ENCODE measurements around the gene HDAC7. TPM values are rescaled to one million over a fixed set of nuclear protein-coding genes. Genes with fewer than 3 reads are reported as not detected.
A peak's percentile ranks its signal among the peaks of the same experiment; 100 is the strongest.

HDAC7 gene
- total RNA-seq, 4 donors from 2014 or later = 55.9 to 96.5 (median 59.4) TPM

DNA sequence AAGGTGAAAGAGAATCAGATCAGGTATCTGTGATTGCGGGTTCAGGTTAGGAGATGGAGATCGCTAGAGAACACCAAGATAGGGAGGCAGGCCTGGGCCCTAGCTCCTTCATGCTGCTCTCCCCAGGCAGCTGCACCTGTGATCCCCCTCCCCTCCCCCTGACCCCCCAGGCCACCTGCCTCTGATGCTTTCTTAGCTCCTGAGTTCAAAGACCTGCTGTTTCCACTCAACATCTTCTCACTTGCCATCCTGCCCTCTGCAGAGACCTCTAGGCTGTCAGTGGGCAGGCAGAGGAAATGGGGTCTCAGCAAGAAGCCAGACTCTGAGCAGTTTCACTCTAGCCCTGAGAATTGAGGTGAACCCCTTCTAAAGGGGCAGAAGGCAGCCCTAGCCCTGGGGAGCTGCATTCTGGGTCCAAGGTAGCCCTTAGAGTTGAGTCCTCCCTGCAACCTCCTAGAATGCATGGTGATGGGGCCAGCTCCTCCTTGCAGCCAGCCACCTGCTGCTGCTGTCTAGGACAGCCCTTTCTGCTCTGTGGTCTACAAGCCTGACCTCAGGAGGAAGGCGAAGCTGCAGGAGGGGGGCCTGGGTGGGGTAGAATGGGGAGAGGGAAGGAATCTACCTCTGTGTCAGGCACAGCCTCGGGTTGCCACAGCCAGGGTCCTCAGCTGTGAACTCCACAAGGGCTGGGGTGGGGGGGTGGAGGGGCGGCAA, 53.0 kb downstream of the HDAC7 start:
- TF ChIP-seq POLR2AphosphoS5 (IDR thresholded peaks at IDR 0.05) (no peak), POLR2A (IDR thresholded peaks at IDR 0.05) (no peak), EP300 (IDR thresholded peaks at IDR 0.05) (no peak), CTCF (IDR thresholded peaks at IDR 0.05) (no peak)
- Histone ChIP-seq H3K27ac (no peak overlapping the region), H3K9me3 (no peaks in the 10 kb centered on the region), H3K4me3 (no peak overlapping the region), H3K27me3 (peaks cover 10% of the 10 kb centered on the region), H3K36me3 (no peaks in the 10 kb centered on the region), H3K4me1 (peaks cover 0 to 11% (median 0%) of the 10 kb centered on the region in 3 donors)
- 74 to 84% methylated on average over 2 of the region's 5 CpGs for WGBS, 2 donors (ENCODE audit: low coverage in 1 of 2)
- no peak for ATAC-seq

GRCh38 chr12:47763481-47764346, 56.0 kb downstream of the HDAC7 start:
- no peak for ATAC-seq
- H3K9me3 ChIP-seq = no peaks in the 10 kb centered on the region
- TF ChIP-seq EP300 (IDR thresholded peaks at IDR 0.05) (no peak), CTCF (IDR thresholded peaks at IDR 0.05) (no peak), POLR2A (IDR thresholded peaks at IDR 0.05) (no peak), POLR2AphosphoS5 (IDR thresholded peaks at IDR 0.05) (no peak)
- H3K27me3 ChIP-seq = peaks cover 10% of the 10 kb centered on the region
- peaks cover 0 to 11% (median 0%) of the 10 kb centered on the region in 3 donors for H3K4me1 ChIP-seq
- H3K4me3 ChIP-seq = no peak overlapping the region
- no peak overlapping the region for H3K27ac ChIP-seq
- no peaks in the 10 kb centered on the region for H3K36me3 ChIP-seq
- 76 to 98% methylated on average over 5 to 6 of the region's 8 CpGs for WGBS, 2 donors (ENCODE audit: low coverage in 1 of 2)

GRCh38 chr12:47762850-47763465, 56.7 kb downstream of the HDAC7 start:
- no peaks in the 10 kb centered on the region for H3K36me3 ChIP-seq
- H3K9me3 ChIP-seq = no peaks in the 10 kb centered on the region
- no peak overlapping the region for H3K4me3 ChIP-seq
- TF ChIP-seq POLR2A (IDR thresholded peaks at IDR 0.05) = no peak
- no peak for TF ChIP-seq CTCF (IDR thresholded peaks at IDR 0.05)
- TF ChIP-seq EP300 (IDR thresholded peaks at IDR 0.05) = no peak
- no peak for TF ChIP-seq POLR2AphosphoS5 (IDR thresholded peaks at IDR 0.05)
- peaks cover 0 to 19% (median 7%) of the 10 kb centered on the region in 3 donors for H3K4me1 ChIP-seq
- WGBS, 2 donors (ENCODE audit: low coverage in 1 of 2) = 72 to 80% methylated on average over 1 to 3 of the region's 3 CpGs
- ATAC-seq = no peak
- no peak overlapping the region for H3K27ac ChIP-seq
- H3K27me3 ChIP-seq = peaks cover 7% of the 10 kb centered on the region

GRCh38 chr12:47758834-47759690, 60.6 kb downstream of the HDAC7 start, which contains the start of gene RAPGEF3:
Gene RAPGEF3, minus strand, starts transcription at chr12:47758880. Its CDS starts 324 bp downstream, at chr12:47758556.
- peak within 1 kb of the TSS; percentile 38 to 72 for H3K4me3 ChIP-seq
- no peaks in the 10 kb centered on the region for H3K36me3 ChIP-seq
- no peaks in the 10 kb centered on the region for H3K27me3 ChIP-seq
- TF ChIP-seq POLR2A (IDR thresholded peaks at IDR 0.05) = peak in 1 of 2 donors; percentile 6
- TF ChIP-seq CTCF (IDR thresholded peaks at IDR 0.05) = peak in 3 of 4 experiments; percentile 53 to 85 (median 77)
- TF ChIP-seq EP300 (IDR thresholded peaks at IDR 0.05) = no peak
- TF ChIP-seq POLR2AphosphoS5 (IDR thresholded peaks at IDR 0.05) = peak; percentile 80
- WGBS, 2 donors (ENCODE audit: low coverage in 1 of 2) = 0% methylated on average over 8 of the region's 57 CpGs; no CpG with 5 or more reads in 1 of the 2 donors
- peaks cover 0 to 50% (median 12%) of the 10 kb centered on the region in 3 donors for H3K4me1 ChIP-seq
- H3K27ac ChIP-seq = peak within 1 kb of the TSS in 3 of 4 donors; percentile 76 to 80 (median 76)
- no peaks in the 10 kb centered on the region for H3K9me3 ChIP-seq
- ATAC-seq = peak; percentile 93
